HepG2 (cell line): ENCODE measurements around the gene ADAP2. TPM values are rescaled to one million over a fixed set of nuclear protein-coding genes. Genes with fewer than 3 reads are reported as not detected.
A peak's percentile ranks its signal among the peaks of the same experiment; 100 is the strongest.

Source experiments
- ATF7 ChIP-seq, 2 experiments: fragments of 450-650 bp in 1 of 2; sonication (generic) in 1 of 2; formaldehyde crosslinking in 1 of 2; IDR thresholded peaks; 2 replicates each; pipeline versions ENCODE4 v1.4.0 to v1.6.1; 2016 to 2020; ENCODE audit warnings: antibody characterized with exemption in 1 of 2, mild to moderate bottlenecking in 1 of 2, missing genetic modification reagents in 1 of 2
- CAMTA2 ChIP-seq: sonication (generic); formaldehyde crosslinking; IDR thresholded peaks from 2 replicates; pipeline ENCODE4 v1.4.0; 2020; ENCODE audit warnings: mild to moderate bottlenecking, missing genetic modification reagents, borderline replicate concordance
- CEBPG ChIP-seq: IDR thresholded peaks from 2 replicates; pipeline ENCODE4 v1.6.1; 2016
- FUBP1 ChIP-seq: sonication (generic); formaldehyde crosslinking; IDR thresholded peaks from 2 replicates; pipeline ENCODE4 v1.5.1; 2020; ENCODE audit warnings: missing genetic modification reagents, mild to moderate bottlenecking, borderline replicate concordance
- GTF3A ChIP-seq: sonication (generic); formaldehyde crosslinking; conservative IDR thresholded peaks from 2 replicates; pipeline ENCODE4 v1.4.0; 2020; ENCODE audit warnings: mild to moderate bottlenecking, missing genetic modification reagents
- HNRNPUL1 ChIP-seq: fragments of 200-400 bp; formaldehyde crosslinking; IDR thresholded peaks from 2 replicates; pipeline ENCODE4 v1.6.1; 2017; ENCODE audit warnings: low read depth, mild to moderate bottlenecking, low read length, moderate library complexity
- HOXD1 ChIP-seq: sonication (generic); formaldehyde crosslinking; IDR thresholded peaks from 2 replicates; pipeline ENCODE4 v1.5.0; 2020; ENCODE audit warnings: missing genetic modification reagents
- MIER2 ChIP-seq: IDR thresholded peaks from 2 replicates; pipeline ENCODE4 v1.6.1; 2016; ENCODE audit warnings: missing biosample characterization, missing genetic modification reagents
- NCOA1 ChIP-seq: sonication (generic); formaldehyde crosslinking; IDR thresholded peaks from 2 replicates; pipeline ENCODE4 v1.9.0; 2021; ENCODE audit warnings: missing genetic modification reagents
- NCOA2 ChIP-seq: sonication (generic); formaldehyde crosslinking; IDR thresholded peaks from 2 replicates; pipeline ENCODE4 v1.8.0; 2022; ENCODE audit warnings: inconsistent platforms
- POLR2AphosphoS2 ChIP-seq: IDR thresholded peaks from 2 replicates; pipeline ENCODE4 v1.6.1; 2011; ENCODE audit warnings: low read depth, low read length, improper control_type of control experiment
- PRPF4 ChIP-seq: fragments of 200-400 bp; formaldehyde crosslinking; IDR thresholded peaks from 2 replicates; pipeline ENCODE4 v1.6.1; 2016; ENCODE audit warnings: low read length, low read depth; ENCODE audit not compliant: poor library complexity, severe bottlenecking
- RBM39 ChIP-seq: fragments of 200-400 bp; formaldehyde crosslinking; IDR thresholded peaks from one replicate; pipeline ENCODE4 v1.6.1; 2018; ENCODE audit warnings: antibody characterized with exemption, mild to moderate bottlenecking, low read depth, low read length; ENCODE audit not compliant: poor library complexity, severe bottlenecking
- RNF2 ChIP-seq: fragments of 450-650 bp; conservative IDR thresholded peaks from 2 replicates; pipeline ENCODE4 v1.6.1; 2016; ENCODE audit warnings: low read depth
- RNF219 ChIP-seq: sonication (generic); formaldehyde crosslinking; IDR thresholded peaks from 2 replicates; pipeline ENCODE4 v1.5.0; 2020; ENCODE audit warnings: mild to moderate bottlenecking, missing genetic modification reagents
- SIX4 ChIP-seq: sonication (generic); formaldehyde crosslinking; IDR thresholded peaks from 2 replicates; pipeline ENCODE4 v1.4.0; 2020; ENCODE audit warnings: missing genetic modification reagents
- TAF15 ChIP-seq: fragments of 200-400 bp; formaldehyde crosslinking; IDR thresholded peaks from one replicate; pipeline ENCODE4 v1.6.1; 2018; ENCODE audit warnings: mild to moderate bottlenecking, low read depth, low read length; ENCODE audit not compliant: poor library complexity, severe bottlenecking
- TFE3 ChIP-seq: IDR thresholded peaks from 2 replicates; pipeline ENCODE4 v1.6.1; 2016
- ZC3H4 ChIP-seq: sonication (generic); formaldehyde crosslinking; IDR thresholded peaks from 2 replicates; pipeline ENCODE4 v1.4.0; 2020; ENCODE audit warnings: missing genetic modification reagents, borderline replicate concordance
- ZFYVE20 ChIP-seq: sonication (generic); formaldehyde crosslinking; IDR thresholded peaks from 2 replicates; pipeline ENCODE4 v1.8.0; 2023; ENCODE audit warnings: low read depth, mild to moderate bottlenecking, moderate library complexity, missing genetic modification reagents, borderline replicate concordance
- ZNF670 ChIP-seq: sonication (generic); formaldehyde crosslinking; IDR thresholded peaks from 2 replicates; pipeline ENCODE4 v1.8.0; 2022; ENCODE audit warnings: mild to moderate bottlenecking, missing genetic modification reagents, borderline replicate concordance
- ZNF749 ChIP-seq: sonication (generic); formaldehyde crosslinking; IDR thresholded peaks from 2 replicates; pipeline ENCODE4 v1.8.0; 2022; ENCODE audit warnings: mild to moderate bottlenecking, missing genetic modification reagents, moderate library complexity, borderline replicate concordance
- ZNF773 ChIP-seq: sonication (generic); formaldehyde crosslinking; IDR thresholded peaks from 2 replicates; pipeline ENCODE4 v1.4.0; 2020; ENCODE audit warnings: missing genetic modification reagents, borderline replicate concordance
- ZNF878 ChIP-seq: sonication (generic); formaldehyde crosslinking; IDR thresholded peaks from 2 replicates; pipeline ENCODE4 v1.8.1; 2023; ENCODE audit warnings: mild to moderate bottlenecking, missing genetic modification reagents, moderate library complexity
- polyA plus RNA-seq, 8 experiments: library from polyadenylated mRNA; depleted of rRNA in 3 of 8; stranded (reverse) in 7 of 8; unstranded in 1 of 8; fragments of >200 nt; fragmentation: Illumina TruSeq in 4 of 8; extraction: Trizol in 4 of 8; gene quantifications; 2 replicates each; pipeline versions ENCODE4 v1.2.1 to v1.2.3, GENCODE V29; 2011 to 2016; ENCODE audit warnings: low read depth in 4 of 8, missing spikeins in 1 of 8, mixed read lengths in 1 of 8; ENCODE audit not compliant: insufficient read depth in 1 of 8
- total RNA-seq, 5 experiments: library from RNA; depleted of rRNA; stranded (reverse); fragments of >200 nt; fragmentation: Illumina TruSeq; extraction: Trizol; gene quantifications; 2 replicates each; pipeline ENCODE4 v1.2.3, GENCODE V29; 2016; ENCODE audit warnings: low read depth in 1 of 5

Gene ADAP2
- total and polyA plus RNA-seq, 2 of the 13 experiments (the other 11 are each of a cell fraction or from before 2014, with no cell fraction given) = 0.51 to 0.70 TPM

GRCh38 chr17:30906101-30906911, 15.4 kb upstream of the ADAP2 start, which contains the start of gene TEFM (continued):
- TF ChIP-seq MIER2 (peak; percentile 83; the same call in 1 of the 2 replicates), RNF2 (0 out of 2 replicates have a peak, but pooled peaks have one; percentile 26), ZNF878 (CRISPR knock-in tag) (no peak), NCOA1 (CRISPR knock-in tag) (no peak), ZFYVE20 (CRISPR knock-in tag) (0 out of 2 replicates have a peak, but pooled peaks have one; percentile 29), ATF7 (IDR thresholded peaks at IDR 0.05) (no peak), ATF7 (CRISPR knock-in tag; IDR thresholded peaks at IDR 0.05) (peak; percentile 86), PRPF4 (no peak), TFE3 (CRISPR knock-in tag) (peak; percentile 62; the same call in 1 of the 2 replicates), ZC3H4 (CRISPR knock-in tag) (peak; percentile 50; the same call in 1 of the 2 replicates), NCOA2 (CRISPR knock-in tag) (peak; percentile 73), CEBPG (peak; percentile 67), TAF15 (peak; percentile 93), SIX4 (CRISPR knock-in tag) (0 out of 2 replicates have a peak, but pooled peaks have one; percentile 54), GTF3A (CRISPR knock-in tag) (no peak; the same call in 1 of the 2 replicates), CAMTA2 (peak; percentile 79; the same call in 1 of the 2 replicates), POLR2AphosphoS2 (no peak), HNRNPUL1 (no peak), RBM39 (peak; percentile 94), FUBP1 (CRISPR knock-in tag) (peak; percentile 91; the same call in 1 of the 2 replicates), ZNF749 (CRISPR knock-in tag) (peak; percentile 89; the same call in 1 of the 2 replicates), RNF219 (peak; percentile 91; the same call in 1 of the 2 replicates), HOXD1 (CRISPR knock-in tag) (peak; percentile 95; the same call in 1 of the 2 replicates), ZNF670 (CRISPR knock-in tag) (peak; percentile 95), ZNF773 (CRISPR knock-in tag) (0 out of 2 replicates have a peak, but pooled peaks have one; percentile 73)
